Activated CD4-positive, alpha-beta T cell treated with anti-CD3 and anti-CD28 coated beads for 24 hours (primary cell): ENCODE measurements around the gene LY9.
"Not testable (repeated sequence)": the region's sequence is repeated elsewhere in the genome, so short reads cannot be mapped to it uniquely, and the experiment has no call there.

Experiments
- DNase-seq, 2 donors: peaks; one replicate each; pipeline ENCODE4 v3.0.0-alpha.2; 2020; ENCODE audit warnings: low read depth in 2 of 2

LY9 gene

DNA sequence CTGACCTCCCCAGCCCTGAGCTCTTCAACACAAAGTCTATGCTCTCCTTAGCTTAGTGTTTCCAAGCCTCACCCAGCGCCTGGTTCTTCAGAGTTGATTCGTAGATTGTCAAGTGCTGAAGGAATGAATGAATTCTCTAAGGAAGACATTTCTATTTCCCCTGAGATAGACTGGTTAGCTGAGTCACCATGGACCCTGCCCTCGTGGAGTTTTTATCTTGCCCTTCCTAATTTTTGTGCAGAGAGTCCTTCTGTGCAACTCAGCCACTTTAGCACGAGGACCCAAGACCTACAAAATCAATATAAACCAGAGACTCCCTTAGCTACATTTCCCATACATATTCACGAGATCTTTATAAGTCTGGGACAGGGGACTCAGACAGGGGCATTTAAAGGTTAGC lies 69.4 kb downstream of the LY9 start:
- DNase-seq, result no peak

DNA sequence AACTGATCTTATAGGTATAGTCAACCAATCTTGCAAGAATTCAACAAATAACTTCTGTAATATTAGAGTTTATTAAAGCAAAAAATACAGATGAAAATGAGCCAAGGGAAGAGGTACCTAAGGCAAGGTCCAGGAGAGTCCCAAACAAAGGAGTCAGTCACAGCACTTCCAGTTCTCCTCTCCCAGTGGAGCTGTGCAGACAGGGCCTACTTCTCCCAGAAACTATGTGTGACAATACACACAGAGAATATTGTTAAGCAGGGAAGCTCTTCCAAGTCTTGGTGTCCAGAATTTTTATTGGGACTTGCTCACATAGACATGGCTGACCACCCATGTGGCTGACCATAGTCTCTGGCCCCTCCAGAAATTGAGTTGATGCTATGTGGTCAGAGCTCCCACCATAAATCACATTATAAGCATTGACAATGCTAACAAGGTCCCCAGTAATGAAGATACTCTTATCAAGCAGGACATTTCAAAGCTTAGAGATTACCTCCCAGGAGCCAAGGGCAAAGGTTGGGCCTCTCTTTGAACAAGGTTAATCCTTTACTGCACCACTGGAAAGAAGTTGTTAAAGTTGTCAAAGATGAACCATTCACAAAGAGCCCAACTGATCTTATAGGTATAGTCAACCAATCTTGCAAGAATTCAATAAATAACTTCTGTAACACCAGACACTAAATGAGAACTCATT lies 70.2 kb downstream of the LY9 start:
- no peak for DNase-seq

DNA sequence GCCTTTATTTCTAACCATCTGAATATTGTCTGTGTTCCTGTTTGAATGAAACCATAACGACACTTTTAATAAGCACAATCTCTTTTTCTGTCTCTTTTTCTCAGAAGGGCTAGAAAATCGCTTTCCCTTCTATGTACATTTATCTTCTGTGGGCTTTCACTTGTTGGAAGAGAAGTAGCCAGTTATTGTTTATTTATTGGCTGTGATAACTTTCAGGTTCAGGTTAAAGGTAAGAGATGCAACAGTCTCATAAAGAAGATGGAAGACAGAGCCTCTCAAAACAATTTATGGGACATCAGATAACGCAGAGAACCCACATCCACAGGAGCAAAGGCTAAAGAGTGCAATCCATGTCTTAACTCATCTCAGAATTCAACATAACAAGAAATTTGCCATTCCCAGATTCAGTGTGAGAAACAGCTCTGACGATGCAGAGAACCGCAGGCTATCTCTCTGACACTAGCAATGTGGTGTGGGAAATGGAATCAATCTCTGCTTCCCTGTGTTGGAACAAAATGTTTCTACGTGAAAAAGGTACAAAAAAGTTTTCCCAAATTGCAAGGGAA lies 70.8 kb downstream of the LY9 start:
- DNase-seq, result no peak

DNA sequence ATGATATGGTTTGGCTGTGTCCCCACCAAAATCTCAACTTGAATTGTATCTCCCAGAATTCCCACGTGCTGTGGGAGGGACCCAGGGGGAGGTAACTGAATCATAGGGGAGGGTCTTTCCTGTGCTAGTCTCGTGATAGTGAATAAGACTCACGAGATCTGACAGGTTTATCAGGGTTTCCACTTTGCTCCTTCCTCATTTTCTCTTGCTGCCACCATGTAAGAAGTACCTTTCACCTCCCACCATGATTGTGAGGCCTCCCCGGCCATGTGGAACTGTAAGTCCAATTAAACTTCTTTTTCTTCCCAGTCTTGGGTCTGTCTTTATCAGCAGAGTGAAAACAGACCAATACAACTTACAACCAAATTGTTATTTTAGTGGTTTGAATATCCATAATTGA lies 71.7 kb downstream of the LY9 start:
- not testable (repeated sequence) for DNase-seq

DNA sequence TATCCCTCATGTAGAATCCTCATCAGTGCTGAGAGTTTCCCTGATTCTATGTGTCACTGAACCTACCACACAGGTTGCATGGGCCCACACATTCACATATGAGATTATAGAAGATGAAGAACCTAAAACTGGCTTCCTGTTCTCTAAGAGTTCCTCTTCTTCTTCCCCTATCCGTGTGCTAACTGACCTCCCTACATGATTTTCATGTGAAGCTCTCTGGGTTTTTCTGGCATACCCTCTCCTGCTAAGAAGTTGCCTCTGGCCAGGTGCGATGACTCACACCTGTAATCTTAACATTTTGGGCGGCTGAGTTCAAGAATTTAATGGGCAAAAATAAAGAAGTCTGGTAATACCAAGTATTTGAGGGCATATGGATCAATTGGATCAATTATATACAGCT lies 72.2 kb downstream of the LY9 start:
- DNase-seq, result no peak

DNA sequence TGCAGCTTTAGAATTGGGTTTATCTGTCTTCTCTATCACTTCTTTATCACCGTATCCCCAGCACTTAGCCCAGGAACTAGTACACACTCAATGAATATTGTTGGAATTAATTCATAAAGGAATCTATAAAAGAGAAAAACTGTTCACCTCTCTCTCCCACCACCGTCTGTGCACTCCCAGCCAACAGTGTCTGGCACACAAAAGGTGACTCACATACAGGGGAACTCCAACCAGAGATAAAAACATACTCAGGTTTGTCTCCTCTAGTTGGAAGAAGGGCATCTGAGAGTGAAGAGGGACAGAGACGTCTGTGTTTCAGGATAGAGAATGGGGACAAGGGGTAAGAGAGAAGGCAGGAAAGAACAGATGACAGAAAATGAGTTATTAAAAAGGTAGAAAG lies 79.0 kb downstream of the LY9 start:
- no peak for DNase-seq

DNA sequence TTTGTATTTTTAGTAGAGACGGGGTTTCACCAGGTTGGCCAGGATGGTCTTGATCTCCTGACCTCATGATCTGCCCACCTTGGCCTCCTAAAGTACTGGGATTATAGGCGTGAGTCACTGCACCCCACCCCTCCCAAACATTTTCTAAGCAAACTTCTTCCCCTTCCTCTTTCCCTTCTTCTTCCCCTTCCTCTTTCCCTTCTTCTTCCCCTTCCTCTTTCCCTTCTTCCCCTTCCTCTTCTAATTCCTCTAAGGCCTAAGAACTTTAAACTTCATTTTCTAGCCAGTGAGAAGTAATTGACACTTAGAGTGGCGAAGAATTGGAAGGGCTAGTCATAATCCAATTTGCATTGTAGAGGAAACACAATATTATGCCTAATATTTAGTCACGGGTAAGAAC lies 79.6 kb downstream of the LY9 start:
- DNase-seq, result not testable (repeated sequence)

DNA sequence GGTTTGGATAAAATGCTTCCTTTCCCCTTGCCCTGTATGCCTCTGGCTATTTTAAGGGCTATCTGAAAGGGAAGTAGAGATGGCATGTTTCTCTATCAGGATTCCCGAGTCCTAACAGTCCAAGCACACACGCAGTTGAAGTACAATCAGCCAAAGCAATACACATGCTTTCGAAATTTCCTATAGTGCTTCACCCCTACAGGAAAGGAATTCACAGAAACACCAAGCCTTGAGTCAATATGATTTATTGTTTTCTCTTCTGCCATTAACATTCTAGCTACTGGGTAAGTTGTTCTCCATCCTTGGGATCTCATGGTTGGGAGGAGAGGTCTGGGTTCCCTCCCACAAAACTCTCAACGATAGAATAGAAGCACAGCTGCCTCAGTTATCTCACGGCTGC lies 80.3 kb downstream of the LY9 start:
- no peak for DNase-seq

DNA sequence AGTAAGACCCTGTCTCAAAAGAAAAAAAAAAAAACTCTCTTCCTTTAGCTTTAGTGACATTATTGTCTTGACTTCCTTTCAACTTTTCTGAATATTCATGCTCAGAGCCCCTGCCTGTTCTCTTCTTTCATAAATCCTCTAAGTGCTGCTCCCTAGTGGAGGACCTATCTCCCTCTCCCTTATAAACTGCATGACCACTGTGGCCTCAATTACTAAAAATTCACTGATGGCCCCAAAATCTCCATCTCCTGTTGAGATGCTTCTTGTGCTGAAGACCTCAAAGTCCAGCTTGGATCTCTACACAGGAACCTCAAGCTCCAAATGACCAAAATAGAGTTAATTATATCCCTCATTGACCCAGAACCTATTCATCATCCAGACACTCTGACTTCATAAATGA lies 81.2 kb downstream of the LY9 start:
- no peak for DNase-seq
